GM23338 (cell line): ENCODE measurements around the gene RNLS.

ENCODE experiments used
- CTCF ChIP-seq, 2 experiments: fragments of 200-600 bp in 1 of 2; sonication (generic) in 1 of 2; conservative IDR thresholded peaks; 2 replicates each; pipeline versions ENCODE4 v1.5.1 to v1.6.1; 2016 to 2017; ENCODE audit warnings: antibody characterized with exemption in 2 of 2, low read depth in 2 of 2, mild to moderate bottlenecking in 2 of 2, moderate library complexity in 1 of 2
- EZH2 ChIP-seq: fragments of 200-600 bp; sonication (generic); IDR thresholded peaks from one replicate; pipeline ENCODE4 v1.8.0; 2017; ENCODE audit warnings: antibody characterized with exemption, mild to moderate bottlenecking, low read depth; ENCODE audit not compliant: unreplicated experiment
- REST ChIP-seq: IDR thresholded peaks from one replicate; pipeline ENCODE4 v1.6.1; 2018; ENCODE audit warnings: antibody characterized with exemption; ENCODE audit not compliant: unreplicated experiment

GRCh38 chr10:88386204-88386788, 196.8 kb downstream of the RNLS start:
- TF ChIP-seq CTCF (conservative IDR thresholded peaks at IDR 0.05; ENCODE audit: low read depth in 2 of 2) (no peak), EZH2 (no peak), REST (no peak)
